D721Med (cell line): ENCODE results near the gene MUL1.

Experiments
- DNase-seq: peaks from one replicate; pipeline ENCODE4 v3.0.0; 2011; ENCODE audit warnings: low spot score; ENCODE audit not compliant: insufficient read length
- FAIRE-seq: peaks from 2 replicates; lab custom pipeline; 2011; peaks lifted over from hg19 to GRCh38; lab: Jason Lieb, UNC
- CTCF ChIP-seq: IDR thresholded peaks from 2 replicates; pipeline ENCODE4 v1.5.1; 2012; ENCODE audit warnings: mild to moderate bottlenecking, control low read depth; ENCODE audit not compliant: insufficient read depth; ENCODE audit errors: missing control alignments

MUL1 gene

DNA sequence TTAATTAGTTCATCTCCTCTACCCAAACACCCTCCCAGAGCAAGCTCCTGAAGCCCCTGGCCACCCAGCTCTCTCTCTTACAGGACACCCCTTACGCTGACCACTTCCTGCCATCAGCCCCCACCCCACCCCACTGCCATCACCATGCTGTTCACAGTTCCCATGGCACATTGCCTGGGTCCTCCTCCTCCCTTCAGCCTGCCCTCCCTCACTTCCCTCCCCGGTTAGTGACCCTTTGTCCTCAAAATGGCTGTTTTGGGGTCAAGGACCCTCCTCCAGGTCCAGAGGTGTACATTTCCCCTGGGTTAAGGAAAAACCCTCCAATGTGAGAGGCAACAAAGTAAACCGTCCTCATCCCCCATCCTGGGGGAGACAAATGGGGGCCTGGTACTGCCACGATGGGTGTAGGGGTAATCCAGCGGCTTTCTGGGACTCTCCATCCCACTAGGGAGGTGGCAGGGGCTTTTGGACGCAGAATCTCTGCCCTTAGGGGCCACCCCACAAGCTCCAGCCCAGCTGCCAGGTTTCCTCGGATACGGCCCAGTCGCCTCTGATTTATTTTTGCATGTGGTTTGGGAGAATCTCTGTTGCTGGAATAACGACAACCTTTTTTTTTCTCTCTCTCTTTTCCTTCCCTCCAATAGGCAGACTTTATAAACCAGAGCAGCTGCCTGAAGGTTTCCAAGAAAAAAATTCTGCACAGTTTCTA lies 30.4 kb downstream of the MUL1 start:
- DNase-seq = no peak
- FAIRE-seq = no peak
- TF ChIP-seq CTCF = no peak

- DNase-seq (no peak), FAIRE-seq (no peak)
- no peak for TF ChIP-seq CTCF
These were observed 31.5 kb downstream of the MUL1 start for GRCh38 chr1:20476265-20477038.

DNA sequence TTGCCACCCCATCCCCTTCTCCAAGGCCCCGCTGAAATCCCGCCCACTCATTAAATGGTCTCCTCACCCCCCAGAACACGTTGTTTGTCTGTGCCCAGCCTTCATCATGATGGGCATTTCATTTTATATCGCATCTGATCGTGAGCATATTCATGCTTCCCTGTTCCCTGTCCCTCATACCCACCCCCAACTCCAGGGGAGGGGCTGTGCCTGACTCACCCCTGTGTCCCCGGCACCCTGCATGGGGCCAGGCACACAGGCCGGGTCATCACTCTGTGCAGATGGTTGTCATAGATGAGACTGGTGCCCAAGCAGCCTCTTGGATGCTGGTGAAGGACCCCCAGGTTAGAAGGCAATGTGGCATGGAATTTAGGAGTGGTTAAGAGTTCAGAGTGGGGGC lies 33.0 kb downstream of the MUL1 start:
- no peak for TF ChIP-seq CTCF
- DNase-seq = no peak
- no peak for FAIRE-seq

DNA sequence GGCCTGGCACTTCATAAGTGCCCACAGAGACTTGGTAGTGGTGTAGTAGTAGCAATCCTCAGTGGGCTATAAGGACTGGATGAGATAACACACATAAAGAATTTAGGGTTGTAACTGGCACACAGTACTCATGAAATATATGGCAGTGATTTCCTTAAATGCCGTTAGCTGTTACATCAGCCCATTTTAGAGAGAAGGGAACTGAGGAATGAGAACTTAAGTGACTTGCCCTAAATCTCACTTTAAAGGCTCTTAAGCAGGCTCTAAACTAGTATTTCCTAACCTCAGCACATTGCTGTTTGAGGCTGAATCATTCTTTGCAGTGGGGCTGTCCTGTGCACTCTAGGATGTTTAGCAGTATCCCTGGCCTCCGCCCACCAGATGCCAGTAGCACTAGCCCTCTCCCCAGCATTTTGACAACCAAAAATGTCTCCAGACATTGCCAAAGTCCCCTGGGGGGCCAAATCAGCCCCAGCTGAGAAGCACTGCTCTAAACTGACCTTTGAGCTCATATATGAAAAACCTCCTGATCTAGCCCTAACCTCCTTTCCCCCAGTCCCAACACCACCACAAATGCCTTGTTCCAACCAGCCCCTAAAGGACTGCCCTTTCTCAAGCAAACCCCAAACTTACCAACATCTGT lies 33.5 kb downstream of the MUL1 start:
- DNase-seq (no peak), FAIRE-seq (no peak)

DNA sequence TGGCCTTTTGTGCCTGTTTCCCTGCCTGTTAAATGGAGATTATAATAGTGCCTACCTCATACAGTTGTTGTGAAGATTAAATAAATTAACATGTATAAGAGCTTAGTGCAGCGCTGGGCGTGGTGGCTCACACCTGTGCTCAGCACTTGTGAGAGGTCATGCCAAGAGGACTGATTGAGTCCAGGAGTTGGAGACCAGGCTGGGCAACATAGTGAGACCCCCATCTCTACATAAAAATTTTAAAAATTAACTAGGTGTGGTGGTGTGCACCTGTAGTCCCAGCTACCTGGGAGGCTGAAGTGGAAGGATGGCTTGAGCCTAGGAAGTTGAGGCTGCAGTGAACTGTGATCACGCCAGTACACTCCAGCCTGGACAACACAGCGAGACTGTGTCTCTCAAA lies 34.1 kb downstream of the MUL1 start:
- TF ChIP-seq CTCF = no peak
- no peak for DNase-seq
- FAIRE-seq = no peak

More for the DNA sequence above, 33.5 kb downstream of the MUL1 start:
- no peak for TF ChIP-seq CTCF

GRCh38 chr1:20472860-20473711 lies 34.9 kb downstream of the MUL1 start:
- FAIRE-seq (no peak), DNase-seq (no peak)
- no peak for TF ChIP-seq CTCF
